Measurements from ENCODE around the gene SERGEF. TPM values are rescaled to one million over a fixed set of nuclear protein-coding genes. Genes with fewer than 3 reads are reported as not detected.

SERGEF gene
- total and polyA plus RNA-seq, 2 experiments from 2014 or later = 18.3 to 23.2 TPM

DNA sequence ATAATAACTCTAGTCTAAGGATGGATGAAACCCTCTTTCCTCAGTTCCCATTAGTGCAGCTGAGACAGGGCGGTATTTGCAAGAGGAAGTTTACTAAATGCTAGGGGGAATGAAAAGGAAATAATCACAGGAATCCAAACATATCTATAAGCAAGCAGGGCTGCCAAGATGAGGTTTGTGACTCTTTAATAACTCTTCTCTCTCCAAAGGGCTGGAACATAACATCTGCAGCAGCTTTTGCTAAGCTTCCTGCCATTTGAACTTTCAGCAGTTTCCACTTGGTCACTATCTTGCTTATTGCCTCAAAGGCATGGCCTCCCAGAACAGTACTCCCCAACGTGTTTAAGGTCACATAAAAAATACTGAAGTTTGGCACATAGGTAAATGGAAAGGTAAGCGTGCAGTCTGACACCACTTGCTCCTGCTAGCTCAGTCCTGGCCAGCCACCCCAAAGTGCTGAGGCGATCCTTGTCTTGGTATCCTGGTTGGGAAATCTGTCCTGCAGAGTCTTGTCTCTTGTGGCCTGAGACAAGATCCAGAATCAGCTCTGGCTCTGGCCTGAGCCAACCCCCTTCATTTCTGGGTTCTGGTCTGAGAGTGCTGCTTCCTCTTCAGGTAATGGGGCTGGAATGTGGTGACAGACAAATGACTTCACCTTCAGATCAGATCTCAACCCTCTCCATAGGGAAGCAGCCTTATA lies 196.5 kb downstream of the SERGEF start:
- Histone ChIP-seq H2AFZ (no peak overlapping the region), H3K9me2 (ENCODE audit: insufficient read depth) (no peaks in the 10 kb centered on the region), H3K79me2 (ENCODE audit: insufficient read depth) (no peaks in the 10 kb centered on the region), H3K4me2 (ENCODE audit: unreplicated experiment) (no peak overlapping the region), H3K4me3 (no peak overlapping the region), H4K20me1 (ENCODE audit: insufficient read depth) (no peaks in the 10 kb centered on the region), H3K9ac (no peak overlapping the region), H3K27me3 (replicated peaks; ENCODE audit: insufficient read depth) (no peaks in the 10 kb centered on the region), H3K9me3 (ENCODE audit: low read depth) (no peaks in the 10 kb centered on the region), H3K36me3 (ENCODE audit: low read depth) (no peaks in the 10 kb centered on the region), H3K27ac (no peak overlapping the region), H3K4me1 (ENCODE audit: insufficient read depth) (0 out of 2 replicates have a peak, but pooled peaks cover 8% of the 10 kb centered on the region), H3F3A (ENCODE audit: insufficient read depth) (0 out of 2 replicates have a peak, but pooled peaks cover under 1% of the 10 kb centered on the region)
- DNase-seq = no peak
- in situ Hi-C loops (cut with MboI) = no loop called here
- no peak for TF ChIP-seq EZH2 (IDR thresholded peaks at IDR 0.05; ENCODE audit: insufficient read depth, poor library complexity, severe bottlenecking)
- TF ChIP-seq EZH2phosphoT487 (IDR thresholded peaks at IDR 0.05; ENCODE audit: insufficient read depth, low read depth) = no peak
- WGBS, 2 experiments (ENCODE audit: low coverage in 1 of 2, low lambda C conversion rate in 2 of 2, missing lambda C conversion rate in 2 of 2) = 77 to 80% methylated on average over 4 of the region's 4 CpGs

DNA sequence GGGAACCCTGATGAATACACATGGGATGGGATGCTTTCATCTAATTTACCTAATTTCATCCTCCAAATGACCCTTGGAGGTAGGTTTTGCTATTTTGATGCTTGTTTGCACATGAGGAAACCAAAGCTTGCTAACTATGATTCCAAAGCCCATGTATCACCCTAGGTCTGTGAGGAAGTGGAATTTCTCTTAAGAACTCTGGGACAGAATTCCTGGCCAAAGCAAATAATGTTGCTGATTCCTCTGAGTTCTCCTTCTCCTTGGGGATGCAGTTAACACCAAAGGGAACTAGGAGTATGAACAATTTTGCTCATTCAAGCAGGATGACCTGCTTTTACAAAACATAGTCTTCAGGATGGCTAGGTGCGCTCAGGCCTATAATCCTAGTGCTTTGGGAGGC lies 198.3 kb downstream of the SERGEF start:
- Histone ChIP-seq H3K4me2 (ENCODE audit: unreplicated experiment) (no peak overlapping the region), H3K4me1 (ENCODE audit: insufficient read depth) (0 out of 2 replicates have a peak, but pooled peaks cover 8% of the 10 kb centered on the region), H3K4me3 (no peak overlapping the region), H3K27me3 (replicated peaks; ENCODE audit: insufficient read depth) (no peaks in the 10 kb centered on the region), H2AFZ (no peak overlapping the region), H4K20me1 (ENCODE audit: insufficient read depth) (no peaks in the 10 kb centered on the region), H3K9me2 (ENCODE audit: insufficient read depth) (no peaks in the 10 kb centered on the region), H3K9me3 (ENCODE audit: low read depth) (no peaks in the 10 kb centered on the region), H3K9ac (no peak overlapping the region), H3K27ac (no peak overlapping the region), H3K36me3 (ENCODE audit: low read depth) (no peaks in the 10 kb centered on the region), H3K79me2 (ENCODE audit: insufficient read depth) (no peaks in the 10 kb centered on the region), H3F3A (ENCODE audit: insufficient read depth) (no peaks in the 10 kb centered on the region)
- WGBS, 2 experiments (ENCODE audit: low coverage in 1 of 2, low lambda C conversion rate in 2 of 2, missing lambda C conversion rate in 2 of 2) = 94 to 100% methylated on average over 1 of the region's 1 CpG
- TF ChIP-seq EZH2 (IDR thresholded peaks at IDR 0.05; ENCODE audit: insufficient read depth, poor library complexity, severe bottlenecking) (no peak), EZH2phosphoT487 (IDR thresholded peaks at IDR 0.05; ENCODE audit: insufficient read depth, low read depth) (no peak)
- DNase-seq = no peak
- in situ Hi-C loops (cut with MboI) = no loop called here

DNA sequence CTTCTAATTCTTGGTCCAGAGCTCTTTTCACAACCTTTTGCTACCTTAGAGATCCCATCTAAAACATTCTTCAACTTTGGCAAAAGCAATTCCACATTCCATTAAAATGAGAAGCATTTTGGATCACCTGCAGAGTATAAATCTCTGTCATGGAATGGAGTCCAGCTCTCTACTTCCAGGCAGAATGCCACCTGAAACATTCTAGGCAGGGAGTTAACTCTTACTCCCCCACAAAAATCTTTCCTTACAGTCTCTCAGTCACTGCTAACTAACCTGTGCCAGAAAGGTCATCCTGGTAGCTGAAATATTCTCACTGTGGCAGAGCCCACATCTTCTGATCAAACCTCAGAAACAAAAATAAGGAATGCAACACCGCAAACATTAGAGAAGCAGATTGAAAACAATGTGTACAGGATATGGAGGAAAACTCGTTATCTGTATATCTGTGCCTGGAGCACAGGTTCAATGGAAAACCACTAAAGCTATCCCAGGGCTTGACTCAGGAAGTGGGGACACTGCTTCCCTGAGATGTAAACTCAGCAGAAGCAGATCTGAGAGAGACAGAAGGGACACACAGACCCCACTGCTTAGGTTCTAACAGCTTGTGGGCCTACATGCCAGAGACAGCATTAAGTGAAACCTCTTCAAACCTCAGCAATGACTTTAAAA lies 199.3 kb downstream of the SERGEF start:
- H3K4me1 ChIP-seq (ENCODE audit: insufficient read depth) = 0 out of 2 replicates have a peak, but pooled peaks cover 8% of the 10 kb centered on the region
- 93 to 100% methylated on average over 2 of the region's 2 CpGs for WGBS, 2 experiments (ENCODE audit: low coverage in 1 of 2, low lambda C conversion rate in 2 of 2, missing lambda C conversion rate in 2 of 2)
- no peak overlapping the region for H3K4me2 ChIP-seq (ENCODE audit: unreplicated experiment)
- no peak overlapping the region for H3K4me3 ChIP-seq
- in situ Hi-C loops (cut with MboI) = no loop called here
- H3K27ac ChIP-seq = no peak overlapping the region
- no peaks in the 10 kb centered on the region for H4K20me1 ChIP-seq (ENCODE audit: insufficient read depth)
- H2AFZ ChIP-seq = no peak overlapping the region
- no peaks in the 10 kb centered on the region for H3K9me2 ChIP-seq (ENCODE audit: insufficient read depth)
- TF ChIP-seq EZH2 (IDR thresholded peaks at IDR 0.05; ENCODE audit: insufficient read depth, poor library complexity, severe bottlenecking) (no peak), EZH2phosphoT487 (IDR thresholded peaks at IDR 0.05; ENCODE audit: insufficient read depth, low read depth) (no peak)
- H3K27me3 ChIP-seq (replicated peaks; ENCODE audit: insufficient read depth) = no peaks in the 10 kb centered on the region
- no peak for DNase-seq
- no peaks in the 10 kb centered on the region for H3K36me3 ChIP-seq (ENCODE audit: low read depth)
- H3K9ac ChIP-seq = no peak overlapping the region
- H3F3A ChIP-seq (ENCODE audit: insufficient read depth) = no peaks in the 10 kb centered on the region
- no peaks in the 10 kb centered on the region for H3K79me2 ChIP-seq (ENCODE audit: insufficient read depth)
- H3K9me3 ChIP-seq (ENCODE audit: low read depth) = no peaks in the 10 kb centered on the region

DNA sequence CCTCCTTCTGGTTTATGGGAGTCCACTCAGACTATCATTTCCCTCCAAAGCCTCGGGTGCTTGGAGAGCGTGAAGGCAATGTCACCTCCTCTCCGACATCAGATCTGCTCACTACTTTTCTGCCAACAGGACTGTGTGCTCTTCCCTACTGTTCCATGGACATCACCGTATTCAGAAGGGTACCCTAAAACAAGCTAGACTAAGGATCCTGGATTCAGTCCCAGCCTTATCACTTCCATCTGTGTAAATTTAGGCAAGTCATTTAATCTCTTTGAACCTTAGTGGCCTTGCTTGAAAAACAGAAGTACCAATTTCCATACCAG lies 200.0 kb downstream of the SERGEF start:
- H3K27me3 ChIP-seq (replicated peaks; ENCODE audit: insufficient read depth) = no peaks in the 10 kb centered on the region
- DNase-seq = no peak
- in situ Hi-C loops (cut with MboI) = no loop called here
- H3K9me3 ChIP-seq (ENCODE audit: low read depth) = no peaks in the 10 kb centered on the region
- H3K4me3 ChIP-seq = no peak overlapping the region
- H3K9ac ChIP-seq = no peak overlapping the region
- 85 to 87% methylated on average over 4 of the region's 4 CpGs for WGBS, 2 experiments (ENCODE audit: low coverage in 1 of 2, low lambda C conversion rate in 2 of 2, missing lambda C conversion rate in 2 of 2)
- TF ChIP-seq EZH2phosphoT487 (IDR thresholded peaks at IDR 0.05; ENCODE audit: insufficient read depth, low read depth) (no peak), EZH2 (IDR thresholded peaks at IDR 0.05; ENCODE audit: insufficient read depth, poor library complexity, severe bottlenecking) (no peak)
- H3K27ac ChIP-seq = no peak overlapping the region
- 0 out of 2 replicates have a peak, but pooled peaks cover 8% of the 10 kb centered on the region for H3K4me1 ChIP-seq (ENCODE audit: insufficient read depth)
- no peaks in the 10 kb centered on the region for H3F3A ChIP-seq (ENCODE audit: insufficient read depth)
- no peak overlapping the region for H3K4me2 ChIP-seq (ENCODE audit: unreplicated experiment)
- H3K36me3 ChIP-seq (ENCODE audit: low read depth) = no peaks in the 10 kb centered on the region
- H3K9me2 ChIP-seq (ENCODE audit: insufficient read depth) = no peaks in the 10 kb centered on the region
- no peak overlapping the region for H2AFZ ChIP-seq
- H3K79me2 ChIP-seq (ENCODE audit: insufficient read depth) = no peaks in the 10 kb centered on the region
- H4K20me1 ChIP-seq (ENCODE audit: insufficient read depth) = no peaks in the 10 kb centered on the region
